HG02852 (cell line): Measurements from ENCODE around the gene CCDC106.

Source experiments
- ATAC-seq: cut with Tn5 transposase; IDR thresholded peaks from one replicate; pipeline ENCODE4 v1.9.1; 2021; ENCODE audit warnings: mild to moderate bottlenecking, moderate library complexity; ENCODE audit not compliant: unreplicated experiment

The CCDC106 gene

GRCh38 chr19:55679343-55680257 lies 31.6 kb downstream of the CCDC106 start:
- ATAC-seq, result no peak

GRCh38 chr19:55680339-55681130 lies 32.5 kb downstream of the CCDC106 start:
- no peak for ATAC-seq

DNA sequence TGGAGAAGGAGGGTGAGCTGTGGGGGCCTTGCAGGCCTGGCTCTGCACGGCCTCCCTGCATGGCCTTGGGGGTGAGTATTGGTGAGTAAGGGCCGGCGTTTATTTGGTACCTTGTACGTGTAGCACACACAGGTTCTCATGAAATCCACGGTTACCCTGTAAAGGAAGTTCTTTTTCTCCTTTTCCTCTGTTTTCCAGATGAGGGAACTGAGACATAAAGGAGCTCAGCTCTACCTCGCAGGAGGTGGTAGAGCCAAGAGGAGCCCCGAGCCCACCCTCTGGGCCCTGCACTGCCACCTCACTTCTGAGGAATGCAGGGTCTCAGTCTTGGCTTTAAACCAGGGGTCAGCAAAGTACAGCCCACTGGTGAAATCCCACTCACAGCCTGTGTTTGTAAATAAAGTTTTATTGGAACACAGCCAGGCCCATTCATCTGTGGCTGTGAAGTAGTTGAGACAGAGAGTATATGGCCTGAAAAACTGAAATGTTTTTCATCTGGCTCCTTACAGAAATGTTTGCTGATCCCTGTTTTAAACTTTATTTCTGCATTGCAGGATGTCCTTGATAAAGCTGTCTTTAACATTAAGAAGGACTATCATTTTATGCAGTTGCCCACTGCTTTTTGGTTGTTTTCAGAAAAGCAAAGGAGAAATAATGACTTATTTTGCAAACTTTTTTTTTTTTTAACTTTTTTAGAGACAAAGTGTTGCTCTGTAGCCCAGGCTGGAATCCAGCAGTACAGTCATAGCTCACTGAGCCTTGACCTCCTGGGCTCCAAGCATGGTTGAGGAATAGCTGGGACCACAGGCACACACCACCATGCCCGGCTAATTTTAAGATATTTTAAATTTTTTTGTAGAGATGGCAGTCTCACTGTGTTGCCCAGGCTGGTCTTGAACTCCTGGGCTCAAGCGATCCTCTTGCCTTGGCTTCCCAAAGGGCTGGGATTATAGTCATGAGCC lies 33.4 kb downstream of the CCDC106 start:
- no peak for ATAC-seq

DNA sequence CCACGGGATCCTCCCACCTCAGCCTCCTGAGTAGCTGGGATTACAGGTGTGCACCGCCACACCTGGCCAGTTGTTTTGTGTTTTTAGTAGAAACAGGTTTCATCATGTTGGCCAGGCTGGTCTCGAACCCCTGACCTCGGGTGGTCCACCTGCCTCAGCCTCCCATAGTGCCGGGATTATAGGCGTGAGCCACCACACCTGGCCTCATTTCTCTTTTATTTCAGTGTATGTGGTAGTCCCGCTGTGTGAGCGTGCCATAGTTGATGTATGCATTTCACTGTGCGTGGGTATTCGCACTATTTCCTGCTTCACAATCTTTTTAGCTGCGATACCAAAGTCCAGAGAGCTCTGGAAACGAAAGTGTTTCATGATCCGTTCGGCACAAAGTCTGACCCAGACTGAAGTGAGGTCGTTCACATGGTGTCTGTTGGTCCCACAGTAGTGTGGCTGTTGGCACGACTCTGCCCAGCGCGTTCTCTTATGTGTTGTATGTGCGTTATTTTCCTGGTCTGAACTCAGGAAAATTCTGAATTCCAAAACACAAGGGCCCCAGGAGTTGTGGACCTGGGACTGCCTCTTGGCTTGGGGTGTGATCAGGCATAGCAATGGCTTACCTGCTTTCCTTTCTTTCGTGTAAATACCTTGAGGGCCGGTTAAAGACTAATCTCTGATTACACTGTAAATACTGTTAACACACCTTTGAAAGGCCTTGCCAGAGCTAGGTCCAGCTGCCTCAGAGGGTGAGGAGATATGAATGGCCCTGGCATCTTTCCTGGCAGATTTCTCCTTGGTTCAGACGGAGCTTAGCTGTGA lies 35.6 kb downstream of the CCDC106 start:
- no peak for ATAC-seq

GRCh38 chr19:55684946-55685681 lies 37.1 kb downstream of the CCDC106 start:
- no peak for ATAC-seq

- ATAC-seq, result no peak
Observed at GRCh38 chr19:55685776-55686175, 37.8 kb downstream of the CCDC106 start.

DNA sequence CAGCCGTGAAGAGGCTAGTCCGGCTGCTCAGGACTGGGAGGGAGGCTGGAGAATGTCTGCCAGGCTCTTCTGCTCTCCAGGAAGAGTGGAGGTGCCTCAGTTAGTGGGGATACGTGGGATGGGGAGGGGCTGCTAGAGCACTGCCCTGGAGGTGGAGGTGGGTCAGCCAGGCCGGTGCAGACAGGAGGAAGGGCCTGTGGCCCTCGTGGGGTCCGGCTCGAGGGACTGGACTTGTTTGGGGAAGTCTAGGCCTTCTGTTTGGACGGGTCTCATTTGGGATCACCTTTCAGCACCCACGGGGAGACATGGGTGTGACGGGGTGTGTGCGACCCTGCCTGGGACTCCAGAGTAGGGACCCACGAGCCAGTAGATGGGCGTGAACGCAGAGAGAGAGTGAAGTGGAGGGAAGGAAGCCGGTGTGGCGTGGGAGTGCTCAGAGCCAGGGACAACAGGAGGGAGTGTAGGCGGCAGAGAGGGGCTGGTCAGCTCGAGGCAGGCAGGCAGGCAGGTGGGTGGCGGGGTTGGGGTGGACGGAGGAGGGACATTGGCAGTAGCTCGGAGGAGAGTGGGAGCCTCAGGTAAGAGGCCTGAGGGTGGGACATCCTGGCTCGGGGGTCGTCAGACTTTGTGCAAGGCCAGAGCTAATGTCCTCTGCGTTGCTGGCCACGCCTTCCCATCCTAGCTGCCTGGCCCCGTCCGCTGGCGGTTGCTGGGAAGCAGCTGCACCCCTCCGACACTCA lies 38.5 kb downstream of the CCDC106 start:
- no peak for ATAC-seq

GRCh38 chr19:55687281-55688201 lies 39.5 kb downstream of the CCDC106 start:
- no peak for ATAC-seq

DNA sequence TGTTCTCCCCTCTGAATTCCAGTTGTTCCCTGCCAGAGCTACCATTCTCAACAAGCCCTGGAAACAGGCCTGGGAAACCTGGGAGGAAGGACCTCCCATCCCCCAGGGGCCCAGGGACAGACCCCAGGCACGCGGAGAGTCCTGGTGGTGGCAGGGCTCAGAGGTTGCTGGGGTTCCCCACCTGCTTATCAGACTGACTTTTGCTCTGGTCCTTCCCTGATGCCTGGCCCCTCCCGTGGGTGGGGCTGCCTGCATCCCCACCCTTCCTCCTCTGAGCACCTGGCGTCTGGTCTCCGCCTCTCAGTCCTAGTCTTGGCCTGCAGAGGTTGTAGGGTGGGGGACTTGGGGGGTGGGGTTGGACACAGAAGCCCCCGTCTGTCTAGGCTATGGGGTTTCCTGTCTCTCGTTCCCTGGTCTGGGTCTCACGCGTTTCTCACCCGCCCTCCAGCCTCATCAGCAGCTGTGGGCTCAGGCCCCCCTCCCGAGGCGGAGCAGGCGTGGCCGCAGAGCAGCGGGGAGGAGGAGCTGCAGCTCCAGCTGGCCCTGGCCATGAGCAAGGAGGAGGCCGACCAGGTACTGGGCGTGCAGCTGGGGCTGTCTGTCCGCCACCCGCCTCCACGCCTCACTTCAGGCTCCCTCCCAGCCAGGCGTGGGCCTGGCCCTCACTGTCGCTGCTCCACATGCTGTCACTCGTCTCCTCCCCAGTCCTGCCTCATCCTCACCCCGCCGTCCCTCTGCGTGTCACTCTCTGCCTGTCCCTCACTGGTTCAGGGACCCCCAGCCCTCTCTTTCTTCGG lies 40.6 kb downstream of the CCDC106 start:
- ATAC-seq, result no peak

DNA sequence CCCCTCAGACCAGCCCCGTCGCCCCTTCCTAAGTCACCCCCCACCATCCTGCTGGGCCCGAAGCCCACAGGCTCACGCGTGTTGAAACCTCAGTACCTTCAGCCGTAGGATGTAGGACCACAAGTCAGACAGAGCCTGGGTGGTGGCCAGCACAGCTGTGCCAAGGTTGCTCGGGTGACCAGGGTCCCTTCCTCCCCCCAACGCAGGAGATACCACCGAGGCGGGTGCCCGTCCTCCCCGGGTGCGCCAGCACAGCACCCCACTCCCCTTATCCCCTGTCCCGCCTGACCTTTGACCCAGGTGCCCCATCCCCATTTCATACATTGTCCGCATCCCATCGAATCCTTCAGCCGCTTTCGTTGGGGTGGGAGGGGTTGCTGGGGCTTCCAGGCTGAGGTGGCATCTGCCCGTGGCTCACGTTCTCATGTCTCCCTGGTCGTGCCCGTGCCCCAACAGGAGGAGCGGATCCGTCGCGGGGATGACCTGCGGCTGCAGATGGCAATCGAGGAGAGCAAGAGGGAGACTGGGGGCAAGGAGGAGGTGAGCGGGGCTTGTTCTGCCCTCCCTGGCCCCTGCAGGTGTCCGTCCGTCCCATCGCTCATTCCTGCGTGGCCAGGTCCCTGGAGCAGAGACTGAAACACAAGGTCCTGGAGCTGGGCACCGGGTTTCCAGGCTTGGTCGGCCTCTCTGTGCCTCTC lies 41.5 kb downstream of the CCDC106 start:
- ATAC-seq, result no peak

- no peak for ATAC-seq
Observed at GRCh38 chr19:55690109-55690768, 42.2 kb downstream of the CCDC106 start.

DNA sequence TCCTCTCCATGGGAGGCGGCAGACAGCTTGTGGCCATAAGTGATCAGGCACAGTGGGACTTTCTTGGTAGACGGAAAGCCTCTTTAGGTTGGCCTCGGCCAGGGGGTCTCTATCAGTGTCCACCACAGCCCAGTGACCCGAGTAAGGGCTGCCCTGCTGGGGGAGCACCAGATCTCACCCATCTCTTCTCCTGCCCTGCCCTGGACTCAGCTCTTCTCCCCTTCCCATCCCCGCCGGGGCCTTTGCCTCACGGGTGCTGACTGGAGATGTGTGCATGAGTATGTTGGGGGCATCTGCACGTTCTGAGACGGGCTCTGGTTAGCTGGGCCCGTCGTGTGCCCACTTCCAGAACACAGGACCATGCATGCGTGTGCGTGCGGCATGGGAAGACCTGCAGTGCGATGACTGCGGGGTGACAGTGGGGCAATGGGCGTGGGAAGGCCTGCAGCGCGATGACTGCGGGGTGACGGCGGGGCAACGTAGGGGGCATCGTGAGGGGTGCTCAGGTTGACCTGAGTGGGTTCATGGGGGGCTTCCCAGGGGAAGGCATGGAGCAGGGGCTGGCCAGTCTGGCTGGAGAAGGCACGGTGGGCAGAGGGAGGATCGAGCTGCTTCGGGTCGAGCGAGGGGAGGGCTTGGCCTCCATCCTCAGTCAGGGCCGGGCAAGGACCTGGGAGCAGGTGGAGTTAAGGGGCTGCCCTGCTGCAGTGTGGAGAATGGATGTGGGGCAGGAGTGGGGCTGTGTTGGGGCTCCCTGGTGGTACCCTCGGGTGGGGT lies 42.9 kb downstream of the CCDC106 start:
- ATAC-seq, result no peak

- ATAC-seq, result no peak
Observed at GRCh38 chr19:55691561-55692481, 43.8 kb downstream of the CCDC106 start.

DNA sequence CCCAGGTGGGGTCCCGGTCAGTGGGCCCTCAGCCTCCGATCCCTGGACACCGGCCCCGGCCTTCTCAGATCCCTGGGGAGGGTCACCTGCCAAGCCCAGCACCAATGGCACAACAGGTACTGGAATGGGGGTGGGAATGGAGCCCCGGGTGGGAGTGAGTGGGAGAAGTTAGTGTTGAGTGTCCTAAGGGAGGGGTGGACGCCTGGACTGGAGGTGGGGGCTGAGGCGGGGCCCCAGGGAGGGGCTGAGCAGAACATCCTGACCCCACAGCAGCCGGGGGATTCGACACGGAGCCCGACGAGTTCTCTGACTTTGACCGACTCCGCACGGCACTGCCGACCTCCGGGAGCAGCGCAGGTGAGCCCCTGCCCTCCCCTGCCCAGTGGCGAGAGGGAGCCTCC lies 44.7 kb downstream of the CCDC106 start:
- ATAC-seq, result no peak
